ENCODE data around the gene C1orf116. TPM values are rescaled to one million over a fixed set of nuclear protein-coding genes. Genes with fewer than 3 reads are reported as not detected.

The C1orf116 gene
- total and polyA plus RNA-seq, 10 of the 15 experiments (the other 5 are each of a cell fraction or from before 2014, with no cell fraction given) = 0.01 to 0.08 TPM; not detected in 8

- FAIRE-seq (no peak), ATAC-seq (peak; percentile 98), DNase-seq (ENCODE audit: low read depth, low spot score) (no peak)
- SMC1A ChIA-PET (ENCODE audit: uncharacterized antibody, unreplicated experiment) = interaction anchor here (0.6 to 8.2 kb wide), 60 partner anchors 9 to 1305 kb away, joined by 3 to 148 read pairs (median 4); partner anchors contain the start of genes DYRK3, EIF2D, FCAMR and FCMR
- H3K79me2 ChIP-seq (ENCODE audit: control insufficient read depth, insufficient read depth, low read length) = no peaks in the 10 kb centered on the region
- no peaks in the 10 kb centered on the region for H3K36me3 ChIP-seq (ENCODE audit: control insufficient read depth in 2 of 2, insufficient read depth in 2 of 2, low read length in 1 of 2)
- no peak overlapping the region for H3K4me2 ChIP-seq (ENCODE audit: control insufficient read depth, insufficient read depth)
- POLR2A ChIA-PET = interaction anchor here (1.0 to 2.6 kb wide), 4 partner anchors 40 to 69 kb away, joined by 3 to 7 read pairs (median 3); no protein-coding TSS in a partner anchor
- peak; percentile 87 for TF ChIP-seq SMC3 (IDR thresholded peaks at IDR 0.05; ENCODE audit: borderline replicate concordance, low read length)
- TF ChIP-seq CTCF (IDR thresholded peaks at IDR 0.05 in 2 of 3, conservative IDR thresholded peaks at IDR 0.05 in 1 of 3; ENCODE audit: control insufficient read depth in 2 of 3, extremely low read depth in 1 of 3, insufficient read depth in 1 of 3, low read depth in 3 of 3, low read length in 3 of 3) = peak; percentile 85 to 94 (median 92)
- no peak for TF ChIP-seq POLR2AphosphoS2 (IDR thresholded peaks at IDR 0.05; ENCODE audit: low read depth, low read length)
- no peak for TF ChIP-seq BRCA1 (IDR thresholded peaks at IDR 0.05; ENCODE audit: low read depth, low read length)
- TF ChIP-seq NBN (IDR thresholded peaks at IDR 0.05) = no peak
- TF ChIP-seq YY1 (IDR thresholded peaks at IDR 0.05; ENCODE audit: low read depth, low read length) = 0 out of 2 replicates have a peak, but pooled peaks have one; percentile 39
- TF ChIP-seq SIX5 (IDR thresholded peaks at IDR 0.05; ENCODE audit: low read depth, low read length, severe bottlenecking) = no peak
- no peak for TF ChIP-seq PKNOX1 (IDR thresholded peaks at IDR 0.05)
- TF ChIP-seq RAD21 (IDR thresholded peaks at IDR 0.05; ENCODE audit: insufficient read depth, low read depth, low read length) = peak; percentile 97
- no peak for TF ChIP-seq ESRRA (IDR thresholded peaks at IDR 0.05; ENCODE audit: low read length)
- no peak for TF ChIP-seq SMAD5 (IDR thresholded peaks at IDR 0.05; ENCODE audit: low read depth)
- RAD21 ChIA-PET (ENCODE audit: unreplicated experiment) = interaction anchor here (0.6 to 9.6 kb wide), 56 partner anchors 9 to 511 kb away, joined by 3 to 192 read pairs (median 4); partner anchors contain the start of genes DYRK3, FCMR, IKBKE and IL20
- no peak overlapping the region for H3K27ac ChIP-seq (ENCODE audit: control insufficient read depth, insufficient read depth)
- no peaks in the 10 kb centered on the region for H4K20me1 ChIP-seq (ENCODE audit: control insufficient read depth, insufficient read depth)
- no peaks in the 10 kb centered on the region for H3K9me3 ChIP-seq (replicated peaks; ENCODE audit: control insufficient read depth, insufficient read depth, low read length)
- H3K9ac ChIP-seq (ENCODE audit: control insufficient read depth, insufficient read depth, low read length) = no peak overlapping the region
- no TSS peak for BruUV-seq (replicated peaks)
- intact Hi-C loops (cut with micrococcal nuclease; ENCODE audit: unreplicated experiment) (loop anchor here (1.0 to 5.0 kb wide), 7 partner anchors 70 to 375 kb away; partner anchors contain the start of gene IL20), in situ Hi-C loops (cut with MboI) (loop anchor here (5.0 kb wide), 2 partner anchors 115 to 170 kb away; partner anchors contain the start of gene IL20)
- H2AFZ ChIP-seq (ENCODE audit: control insufficient read depth, low read depth, low read length) = no peak overlapping the region
- no peaks in the 10 kb centered on the region for H3K4me1 ChIP-seq (ENCODE audit: control insufficient read depth, insufficient read depth, low read length)
- 1% methylated on average over 4 of the region's 4 CpGs for WGBS (ENCODE audit: insufficient coverage, insufficient replicate concordance, low lambda C conversion rate, missing lambda C conversion rate)
- H3K27me3 ChIP-seq (replicated peaks in 1 of 2; ENCODE audit: control insufficient read depth in 2 of 2, insufficient read depth in 2 of 2, low read length in 1 of 2) = no peaks in the 10 kb centered on the region; a peak in 1 of 4 replicates
- no peak overlapping the region for H3K4me3 ChIP-seq
- CTCF ChIA-PET = interaction anchor here (0.6 to 12.2 kb wide), 86 partner anchors 9 to 520 kb away, joined by 3 to 314 read pairs (median 6); partner anchors contain the start of genes DYRK3, EIF2D, FCAMR and FCMR
These were observed 50.3 kb downstream of the C1orf116 start for GRCh38 chr1:206982216-206982615.
